HG03442 (cell line): ENCODE results near the gene TGFBI.

Experiments
- ATAC-seq: cut with Tn5 transposase; IDR thresholded peaks from one replicate; pipeline ENCODE4 v1.9.1; 2021; ENCODE audit warnings: mild to moderate bottlenecking, moderate library complexity; ENCODE audit not compliant: unreplicated experiment

The TGFBI gene

DNA sequence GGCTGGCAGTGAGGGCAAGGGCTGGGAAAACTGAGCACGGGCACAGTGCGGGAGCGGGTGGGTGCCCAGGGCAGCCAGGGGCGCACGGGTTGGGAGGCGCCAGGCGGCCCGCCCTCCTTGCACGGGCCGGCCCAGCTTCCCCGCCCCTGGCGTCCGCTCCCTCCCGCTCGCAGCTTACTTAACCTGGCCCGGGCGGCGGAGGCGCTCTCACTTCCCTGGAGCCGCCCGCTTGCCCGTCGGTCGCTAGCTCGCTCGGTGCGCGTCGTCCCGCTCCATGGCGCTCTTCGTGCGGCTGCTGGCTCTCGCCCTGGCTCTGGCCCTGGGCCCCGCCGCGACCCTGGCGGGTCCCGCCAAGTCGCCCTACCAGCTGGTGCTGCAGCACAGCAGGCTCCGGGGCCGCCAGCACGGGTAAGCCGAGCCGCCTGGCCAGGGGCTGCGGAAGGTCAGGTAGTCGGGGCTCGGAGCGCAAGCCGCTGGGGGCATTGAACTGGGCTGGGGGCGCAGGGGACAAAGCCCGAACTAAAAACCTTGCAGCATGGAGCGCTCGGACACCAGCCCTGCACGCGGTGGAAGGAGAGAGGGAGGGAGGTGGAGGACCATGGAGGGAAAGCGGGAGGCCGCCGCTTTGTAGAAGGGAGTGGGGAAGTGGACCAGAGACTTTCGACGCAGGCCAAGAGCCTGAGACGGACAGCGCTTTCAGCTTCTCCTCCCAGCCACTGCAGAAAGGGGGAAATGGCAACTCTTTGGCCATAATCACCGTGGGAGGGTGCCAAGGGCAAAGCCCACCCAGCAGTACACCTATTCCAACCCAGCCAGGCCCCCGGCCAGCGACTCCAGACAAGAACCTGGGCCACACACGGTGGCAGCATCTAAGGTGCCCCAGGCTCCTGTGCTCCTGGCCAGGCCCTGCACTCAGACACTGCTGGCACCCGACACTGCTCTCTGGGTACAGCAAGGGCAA, at the start of gene TGFBI:
Gene TGFBI, plus strand, starts transcription at position 207 of the 961 bp plus-strand sequence. Its CDS starts 68 bp downstream, at position 275.
- no peak for ATAC-seq

- ATAC-seq: no peak
Measured at GRCh38 chr5:135978993-135979392, 49.8 kb upstream of the TGFBI start.

- no peak for ATAC-seq
Measured at GRCh38 chr5:135979510-135979909, 49.3 kb upstream of the TGFBI start.

GRCh38 chr5:135980620-135981019, 48.2 kb upstream of the TGFBI start:
- ATAC-seq: no peak

GRCh38 chr5:135985951-135986350, 42.8 kb upstream of the TGFBI start:
- no peak for ATAC-seq

DNA sequence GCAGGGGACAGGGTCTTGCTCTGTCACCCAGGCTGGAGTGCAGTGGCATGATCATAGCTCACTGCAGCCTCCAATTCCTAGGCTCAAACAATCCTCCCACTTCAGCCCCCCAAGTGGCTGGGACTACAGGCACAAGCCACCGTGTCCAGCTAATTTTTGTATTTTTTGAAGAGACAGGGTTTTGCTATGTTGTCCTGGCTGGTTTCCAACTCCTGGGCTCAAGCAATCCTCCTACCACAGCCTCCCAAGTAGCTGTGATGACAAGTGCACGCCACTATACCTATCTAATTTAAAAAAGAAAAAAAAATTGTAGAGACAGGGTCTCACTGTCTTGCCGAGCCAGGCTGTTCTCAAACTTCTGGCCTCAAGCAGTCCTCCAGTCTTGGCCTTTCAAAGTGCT, 42.4 kb upstream of the TGFBI start:
- no peak for ATAC-seq

GRCh38 chr5:135986891-135987401, 41.8 kb upstream of the TGFBI start:
- no peak for ATAC-seq

GRCh38 chr5:135988546-135988945, 40.2 kb upstream of the TGFBI start:
- ATAC-seq: no peak

- no peak for ATAC-seq
Measured at GRCh38 chr5:135989686-135990085, 39.1 kb upstream of the TGFBI start.

- ATAC-seq: no peak
Measured at GRCh38 chr5:135990528-135991255, 38.1 kb upstream of the TGFBI start.

DNA sequence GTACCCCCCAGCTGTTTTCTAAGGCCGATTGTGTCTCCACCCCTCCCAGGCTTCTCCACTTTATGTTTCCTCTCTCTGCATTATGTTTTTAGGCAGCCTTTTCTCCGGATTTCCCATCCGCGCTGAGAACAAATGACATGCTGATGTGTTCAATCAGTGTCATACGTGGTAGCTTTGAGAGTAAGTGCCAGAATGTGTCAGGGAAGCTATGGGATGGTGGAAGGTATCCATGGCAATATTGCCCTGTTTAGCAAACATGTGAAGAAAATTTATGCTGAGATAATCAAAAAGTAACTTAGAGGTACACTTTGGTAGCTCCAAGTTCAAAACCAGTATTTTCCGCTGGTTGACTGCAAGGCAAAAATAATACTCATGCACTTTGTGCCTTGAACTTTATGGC, 37.4 kb upstream of the TGFBI start:
- no peak for ATAC-seq

DNA sequence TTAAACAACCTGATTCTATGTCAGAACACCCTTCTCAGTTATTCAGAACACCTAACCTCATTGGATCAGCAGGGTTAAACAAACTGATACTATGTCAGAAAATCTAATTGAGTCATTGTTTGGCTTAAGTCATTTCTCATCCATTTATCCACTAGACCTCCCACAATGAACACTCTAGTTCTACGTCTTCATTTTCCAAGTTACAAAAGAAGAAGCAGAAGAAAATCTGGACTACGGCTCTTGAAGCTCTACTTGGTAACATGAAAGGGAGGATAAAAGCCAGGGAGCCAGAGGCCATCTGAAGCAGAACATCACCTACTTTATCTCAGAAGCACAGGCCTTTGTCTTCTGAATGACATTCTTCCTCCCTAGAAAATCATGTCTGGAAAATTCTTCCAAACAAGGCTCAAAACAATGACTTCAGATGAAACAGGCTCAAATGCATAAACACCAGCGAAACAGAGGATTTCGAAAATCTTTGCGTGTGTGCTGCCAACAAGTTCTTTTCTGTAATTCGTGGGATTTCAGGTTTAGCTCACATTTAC, 35.4 kb upstream of the TGFBI start:
- no peak for ATAC-seq

GRCh38 chr5:135993880-135994636, 34.7 kb upstream of the TGFBI start:
- ATAC-seq: no peak

DNA sequence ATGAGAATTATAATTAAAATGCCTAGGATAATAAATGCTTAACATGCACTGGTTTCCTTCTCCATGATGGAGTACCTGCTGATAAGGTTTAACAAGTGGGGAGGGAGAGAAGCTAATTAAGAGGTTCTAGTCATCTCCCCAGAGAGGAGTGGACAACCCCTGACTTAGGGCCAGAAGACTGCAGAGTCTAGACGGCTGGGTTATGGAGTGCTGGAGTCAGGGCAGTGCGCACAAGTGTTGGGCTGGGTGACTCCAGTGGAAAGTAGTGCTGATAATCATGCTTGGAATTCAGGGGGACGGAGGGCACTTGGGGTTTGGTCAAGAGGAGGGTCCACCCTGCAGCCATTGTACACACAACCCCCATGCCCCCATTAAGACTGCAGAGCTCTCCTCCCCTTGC, 32.8 kb upstream of the TGFBI start:
- ATAC-seq: no peak

DNA sequence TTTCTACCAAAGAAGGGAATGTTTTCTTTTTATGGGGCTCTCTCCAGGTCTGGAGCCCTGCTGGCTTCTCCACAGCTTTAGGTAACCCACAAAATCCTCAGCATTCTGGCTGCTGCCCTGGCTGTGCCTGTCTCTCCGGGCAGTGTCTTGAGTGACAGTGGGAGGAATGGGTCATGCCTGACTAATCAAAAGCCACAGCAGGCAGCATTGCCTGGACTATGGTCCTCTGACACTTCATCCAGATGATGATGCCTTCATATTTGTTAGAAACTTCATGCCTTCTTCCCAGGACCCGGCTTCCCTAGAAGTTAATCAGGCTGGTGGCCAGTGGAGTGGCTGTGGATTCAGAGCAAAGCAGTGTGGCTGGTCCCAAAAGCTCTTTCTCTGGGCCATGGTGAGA, 32.2 kb upstream of the TGFBI start:
- no peak for ATAC-seq

GRCh38 chr5:135997673-135998335, 31.0 kb upstream of the TGFBI start:
- no peak for ATAC-seq

- no peak for ATAC-seq
Measured at GRCh38 chr5:135998889-135999288, 29.9 kb upstream of the TGFBI start.

GRCh38 chr5:135999406-136000139, 29.2 kb upstream of the TGFBI start:
- ATAC-seq: no peak

DNA sequence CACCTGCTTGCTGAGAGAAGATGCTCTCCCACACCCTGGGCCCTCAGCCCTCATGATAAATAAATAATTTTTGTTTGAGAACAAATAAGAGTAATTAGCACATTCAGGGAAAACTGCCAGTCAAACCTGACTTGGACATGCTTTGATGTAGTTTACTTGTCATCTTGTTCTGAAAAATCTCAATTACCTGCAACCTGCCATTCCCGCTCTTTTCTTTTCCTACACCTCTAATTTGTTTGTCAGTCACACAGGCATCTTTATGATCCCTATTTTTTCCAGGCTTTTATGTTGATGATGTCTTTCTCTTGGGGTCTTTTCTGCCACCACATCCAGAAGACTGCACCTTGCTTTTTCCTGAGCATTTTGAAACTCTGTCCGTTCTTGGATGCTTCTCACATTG, 28.6 kb upstream of the TGFBI start:
- ATAC-seq: no peak

- ATAC-seq: no peak
Measured at GRCh38 chr5:136000932-136001331, 27.9 kb upstream of the TGFBI start.
